ENCODE data around the gene AGAP3. TPM values are rescaled to one million over a fixed set of nuclear protein-coding genes. Genes with fewer than 3 reads are reported as not detected.

The AGAP3 gene
- total RNA-seq, 2 donors from 2014 or later = 80.3 to 112 TPM

GRCh38 chr7:151064993-151065392 is 21.3 kb upstream of the AGAP3 start:
- Histone ChIP-seq H3K4me3 (no peak overlapping the region), H3K36me3 (peaks cover 14 to 25% of the 10 kb centered on the region in 2 donors), H3K27me3 (replicated peaks; ENCODE audit: insufficient read depth) (no peaks in the 10 kb centered on the region), H3K27ac (no peak overlapping the region), H3K9me3 (no peaks in the 10 kb centered on the region), H3K4me1 (replicated peaks) (peaks cover 13% of the 10 kb centered on the region)
- 87% methylated on average over 6 of the region's 6 CpGs for WGBS
- TF ChIP-seq POLR2A (IDR thresholded peaks at IDR 0.05) (no peak), POLR2AphosphoS5 (IDR thresholded peaks at IDR 0.05) (no peak), CTCF (IDR thresholded peaks at IDR 0.05) (no peak)
- intact Hi-C loops (cut with DNase I) = loop anchor here (5.0 kb wide), 1 partner anchor 47 kb away; no protein-coding TSS in a partner anchor
- DNase-seq (ENCODE audit: low spot score) = no peak

GRCh38 chr7:151065516-151065915 is 20.8 kb upstream of the AGAP3 start:
- WGBS = 94% methylated on average over 14 of the region's 14 CpGs
- Histone ChIP-seq H3K4me1 (replicated peaks) (peaks cover 12% of the 10 kb centered on the region), H3K27me3 (replicated peaks; ENCODE audit: insufficient read depth) (no peaks in the 10 kb centered on the region), H3K36me3 (peaks cover 20 to 30% of the 10 kb centered on the region in 2 donors), H3K27ac (no peak overlapping the region), H3K9me3 (no peaks in the 10 kb centered on the region), H3K4me3 (no peak overlapping the region)
- DNase-seq (ENCODE audit: low spot score) = no peak
- intact Hi-C loops (cut with DNase I) = no loop called here
- TF ChIP-seq CTCF (IDR thresholded peaks at IDR 0.05) (no peak), POLR2A (IDR thresholded peaks at IDR 0.05) (no peak), POLR2AphosphoS5 (IDR thresholded peaks at IDR 0.05) (no peak)

GRCh38 chr7:151066273-151066974 is 19.9 kb upstream of the AGAP3 start:
- no peak for TF ChIP-seq CTCF (IDR thresholded peaks at IDR 0.05)
- no peak for TF ChIP-seq POLR2AphosphoS5 (IDR thresholded peaks at IDR 0.05)
- TF ChIP-seq POLR2A (IDR thresholded peaks at IDR 0.05) = no peak
- Histone ChIP-seq H3K36me3 (peaks cover 21 to 34% of the 10 kb centered on the region in 2 donors), H3K4me1 (replicated peaks) (peaks cover 2% of the 10 kb centered on the region), H3K27me3 (replicated peaks; ENCODE audit: insufficient read depth) (no peaks in the 10 kb centered on the region), H3K4me3 (no peak overlapping the region), H3K9me3 (no peaks in the 10 kb centered on the region), H3K27ac (no peak overlapping the region)
- DNase-seq (ENCODE audit: low spot score) = no peak
- intact Hi-C loops (cut with DNase I) = no loop called here
- 91% methylated on average over 35 of the region's 39 CpGs for WGBS

GRCh38 chr7:151068069-151068773 is 18.1 kb upstream of the AGAP3 start:
- no peak overlapping the region for H3K4me3 ChIP-seq
- no peak for TF ChIP-seq POLR2AphosphoS5 (IDR thresholded peaks at IDR 0.05)
- no peak for TF ChIP-seq POLR2A (IDR thresholded peaks at IDR 0.05)
- TF ChIP-seq CTCF (IDR thresholded peaks at IDR 0.05) = no peak
- 79% methylated on average over 12 of the region's 12 CpGs for WGBS
- peaks cover 23 to 34% of the 10 kb centered on the region in 2 donors for H3K36me3 ChIP-seq
- H3K9me3 ChIP-seq = no peaks in the 10 kb centered on the region
- no peak for DNase-seq (ENCODE audit: low spot score)
- intact Hi-C loops (cut with DNase I) = no loop called here
- no peaks in the 10 kb centered on the region for H3K27me3 ChIP-seq (replicated peaks; ENCODE audit: insufficient read depth)
- no peak overlapping the region for H3K27ac ChIP-seq
- no peaks in the 10 kb centered on the region for H3K4me1 ChIP-seq (replicated peaks)

All from prostate gland (tissue), 2 donors.